Measurements from ENCODE around the gene LRP1B.

The LRP1B gene

GRCh38 chr2:140528982-140529381 is 1601.8 kb downstream of the LRP1B start:
- TF ChIP-seq, protein P1, sequence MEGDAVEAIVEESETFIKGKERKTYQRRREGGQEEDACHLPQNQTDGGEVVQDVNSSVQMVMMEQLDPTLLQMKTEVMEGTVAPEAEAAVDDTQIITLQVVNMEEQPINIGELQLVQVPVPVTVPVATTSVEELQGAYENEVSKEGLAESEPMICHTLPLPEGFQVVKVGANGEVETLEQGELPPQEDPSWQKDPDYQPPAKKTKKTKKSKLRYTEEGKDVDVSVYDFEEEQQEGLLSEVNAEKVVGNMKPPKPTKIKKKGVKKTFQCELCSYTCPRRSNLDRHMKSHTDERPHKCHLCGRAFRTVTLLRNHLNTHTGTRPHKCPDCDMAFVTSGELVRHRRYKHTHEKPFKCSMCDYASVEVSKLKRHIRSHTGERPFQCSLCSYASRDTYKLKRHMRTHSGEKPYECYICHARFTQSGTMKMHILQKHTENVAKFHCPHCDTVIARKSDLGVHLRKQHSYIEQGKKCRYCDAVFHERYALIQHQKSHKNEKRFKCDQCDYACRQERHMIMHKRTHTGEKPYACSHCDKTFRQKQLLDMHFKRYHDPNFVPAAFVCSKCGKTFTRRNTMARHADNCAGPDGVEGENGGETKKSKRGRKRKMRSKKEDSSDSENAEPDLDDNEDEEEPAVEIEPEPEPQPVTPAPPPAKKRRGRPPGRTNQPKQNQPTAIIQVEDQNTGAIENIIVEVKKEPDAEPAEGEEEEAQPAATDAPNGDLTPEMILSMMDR (IDR thresholded peaks at IDR 0.05; ENCODE audit: low read depth, low read length, missing control alignments) = no peak
- DNase-seq (ENCODE audit: extremely low read depth, low read depth) = no peak

GRCh38 chr2:140526575-140526974 is 1604.2 kb downstream of the LRP1B start:
- TF ChIP-seq, protein P1 (IDR thresholded peaks at IDR 0.05; ENCODE audit: low read depth, low read length, missing control alignments) = no peak
- DNase-seq (ENCODE audit: extremely low read depth, low read depth) = no peak
- no peak overlapping the region for H3K4me3 ChIP-seq (replicated peaks; ENCODE audit: low read depth, low read length)

More at GRCh38 chr2:140528982-140529381, 1601.8 kb downstream of the LRP1B start:
- H3K4me3 ChIP-seq (replicated peaks; ENCODE audit: low read depth, low read length) = no peak overlapping the region

DNA sequence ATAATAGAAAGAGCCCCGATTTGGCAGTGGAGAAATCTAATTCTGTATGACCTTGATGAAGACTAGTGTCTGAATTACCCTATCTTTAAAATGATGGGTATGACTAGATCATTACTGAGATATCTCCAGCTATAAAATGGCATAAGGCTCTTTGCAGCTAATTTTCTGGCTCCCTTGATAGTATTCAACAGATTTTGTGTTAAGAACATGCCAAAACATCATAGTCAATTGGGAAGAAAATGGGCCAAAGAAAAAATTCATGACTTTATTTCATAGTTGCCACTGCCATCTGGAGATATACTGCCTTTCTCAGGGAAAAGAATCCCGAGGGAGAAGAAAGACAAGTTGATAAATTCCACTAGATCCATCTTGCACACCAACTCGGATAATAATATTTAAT is 1618.7 kb downstream of the LRP1B start:
- H3K4me3 ChIP-seq (replicated peaks; ENCODE audit: low read depth, low read length) = no peak overlapping the region
- TF ChIP-seq, protein P1 (IDR thresholded peaks at IDR 0.05; ENCODE audit: low read depth, low read length, missing control alignments) = no peak
- no peak for DNase-seq (ENCODE audit: extremely low read depth, low read depth)

GRCh38 chr2:140509765-140510164 is 1621.1 kb downstream of the LRP1B start:
- TF ChIP-seq, protein P1 (IDR thresholded peaks at IDR 0.05; ENCODE audit: low read depth, low read length, missing control alignments) = no peak
- H3K4me3 ChIP-seq (replicated peaks; ENCODE audit: low read depth, low read length) = no peak overlapping the region
- DNase-seq (ENCODE audit: extremely low read depth, low read depth) = no peak

- no peak for DNase-seq (ENCODE audit: extremely low read depth, low read depth)
- H3K4me3 ChIP-seq (replicated peaks; ENCODE audit: low read depth, low read length) = no peak overlapping the region
- TF ChIP-seq, protein P1 (IDR thresholded peaks at IDR 0.05; ENCODE audit: low read depth, low read length, missing control alignments) = no peak
Observed at GRCh38 chr2:140508756-140509155, 1622.1 kb downstream of the LRP1B start.

DNA sequence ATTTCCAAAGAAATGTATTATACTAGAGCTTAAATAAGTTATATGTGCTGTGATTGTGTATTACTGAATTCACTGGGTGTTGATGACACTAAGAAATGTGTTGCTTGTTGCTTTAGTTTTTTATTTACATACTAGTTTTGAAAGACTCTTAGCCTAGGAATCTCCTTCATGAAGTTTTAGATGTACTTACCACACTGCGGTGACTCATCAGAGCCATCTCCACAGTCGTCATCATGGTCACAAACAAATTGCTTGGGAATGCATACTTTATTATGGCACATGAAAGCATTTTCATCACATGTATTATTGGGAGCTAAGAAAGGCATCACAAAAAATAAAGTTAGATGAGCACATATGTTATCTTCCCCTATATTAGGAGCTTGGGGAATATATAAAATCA is 1624.2 kb downstream of the LRP1B start:
- no peak overlapping the region for H3K4me3 ChIP-seq (replicated peaks; ENCODE audit: low read depth, low read length)
- TF ChIP-seq, protein P1 (IDR thresholded peaks at IDR 0.05; ENCODE audit: low read depth, low read length, missing control alignments) = no peak
- DNase-seq (ENCODE audit: extremely low read depth, low read depth) = no peak

DNA sequence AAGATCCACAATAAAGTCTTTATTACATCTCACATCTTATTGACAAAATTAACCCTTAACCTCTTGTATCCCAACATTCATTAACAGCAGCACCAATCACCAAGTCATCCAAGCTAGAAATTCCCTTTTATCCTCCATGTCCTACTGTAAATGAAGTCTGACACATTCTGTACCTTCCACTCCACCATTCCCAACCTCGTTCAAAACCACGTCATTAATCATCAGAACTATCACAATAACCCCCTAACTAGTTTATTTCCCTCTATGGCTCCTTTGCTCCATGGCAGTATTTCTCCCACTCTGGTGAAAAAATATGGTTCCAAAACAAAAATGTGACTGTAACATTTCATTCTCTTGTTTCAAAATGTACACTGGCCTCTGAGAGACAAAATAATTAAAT is 1626.2 kb downstream of the LRP1B start:
- DNase-seq (ENCODE audit: extremely low read depth, low read depth) = no peak
- TF ChIP-seq, protein P1 (IDR thresholded peaks at IDR 0.05; ENCODE audit: low read depth, low read length, missing control alignments) = no peak

More for the DNA sequence above, 1626.2 kb downstream of the LRP1B start:
- H3K4me3 ChIP-seq (replicated peaks; ENCODE audit: low read depth, low read length) = no peak overlapping the region
